Hair follicle dermal papilla cell (primary cell): ENCODE data around the gene IZUMO1. TPM values are rescaled to one million over a fixed set of nuclear protein-coding genes. Genes with fewer than 3 reads are reported as not detected.

Experiments
- small RNA-seq: library from RNA; depleted of rRNA; stranded (forward); fragments of <200 nt; gene quantifications from one replicate; pipeline ENCODE3, GENCODE V24; 2012
- total RNA-seq: library from RNA; depleted of rRNA; stranded (reverse); fragments of >200 nt; gene quantifications from 2 replicates; pipeline ENCODE4 v1.2.3, GENCODE V29; 2012

IZUMO1 gene
- total RNA-seq, result not detected in 2 replicates

GRCh38 chr19:48746738-48747575 is at the start of gene IZUMO1:
IZUMO1 (minus strand) TSS chr19:48746909; CDS start chr19:48745859, 1,050 bp downstream.

GRCh38 chr19:48755084-48755641 is 8.5 kb upstream of the IZUMO1 start, which contains the start of gene FGF21:
FGF21 (plus strand) TSS chr19:48755524; CDS start chr19:48756237, 713 bp downstream.

GRCh38 chr19:48752496-48753365 is 6.0 kb upstream of the IZUMO1 start, which contains the start of gene FUT1:
FUT1 (minus strand) TSS chr19:48752641; CDS start chr19:48751281, 1,360 bp downstream.

GRCh38 chr19:48740164-48740972 is 6.3 kb downstream of the IZUMO1 start, which contains the start of gene RASIP1:
RASIP1 (minus strand) TSS chr19:48740610; CDS start chr19:48740282, 328 bp downstream.

GRCh38 chr19:48719263-48720171 is 27.2 kb downstream of the IZUMO1 start, which contains the start of gene MAMSTR:
MAMSTR (minus strand) TSS chr19:48719725; CDS start chr19:48719031, 694 bp downstream.

GRCh38 chr19:48695743-48696352 is 50.9 kb downstream of the IZUMO1 start, which contains the start of gene FUT2:
FUT2 (plus strand) TSS chr19:48695971; CDS start chr19:48702957, 6,986 bp downstream.

Small RNAs within 50 kb of the gene (small RNA-seq; reads per million reads assigned to genes)
- gene RNU6-317P, result not detected

Other genes with a start within 250 kb of the IZUMO1 start
- gene LMTK3, start 235.1 kb downstream of the IZUMO1 start, total RNA-seq, result under 0.01 and 0.36 TPM in 2 replicates
- gene SULT2B1, start 194.7 kb downstream of the IZUMO1 start, total RNA-seq, result 0.36 TPM in 1 of 2 replicates, not detected in the other
- gene SPACA4, start 140.2 kb downstream of the IZUMO1 start, total RNA-seq, result not detected in 2 replicates
- 0.24 and 1.3 TPM in 2 replicates for gene FAM83E, start 131.8 kb downstream of the IZUMO1 start, total RNA-seq
- 1,307 and 1,432 TPM in 2 replicates for gene RPL18, start 127.7 kb downstream of the IZUMO1 start, total RNA-seq
- 16.5 and 19.1 TPM in 2 replicates for gene SPHK2, start 127.4 kb downstream of the IZUMO1 start, total RNA-seq
- gene DBP, start 109.5 kb downstream of the IZUMO1 start, total RNA-seq, result 7.6 and 12.3 TPM in 2 replicates
- 1.5 and 2.9 TPM in 2 replicates for gene CA11, start 100.7 kb downstream of the IZUMO1 start, total RNA-seq
- gene NTN5, start 73.9 kb downstream of the IZUMO1 start, total RNA-seq, result 0.32 TPM in 1 of 2 replicates, not detected in the other
- under 0.01 TPM in 1 of 2 replicates, not detected in the other for gene FUT2, start 50.9 kb downstream of the IZUMO1 start, total RNA-seq
- gene MAMSTR, start 27.2 kb downstream of the IZUMO1 start, total RNA-seq, result 0.97 and 1.5 TPM in 2 replicates
- gene RASIP1, start 6.3 kb downstream of the IZUMO1 start, total RNA-seq, result 0.32 and 0.36 TPM in 2 replicates
- not detected in 2 replicates for gene FUT1, start 5.7 kb upstream of the IZUMO1 start, total RNA-seq
- gene FGF21, start 8.6 kb upstream of the IZUMO1 start, total RNA-seq, result not detected in 2 replicates
- 33.6 and 34.4 TPM in 2 replicates for gene BCAT2, start 64.1 kb upstream of the IZUMO1 start, total RNA-seq
- gene HSD17B14, start 89.6 kb upstream of the IZUMO1 start, total RNA-seq, result 12.2 and 14.6 TPM in 2 replicates
- gene PLEKHA4, start 121.7 kb upstream of the IZUMO1 start, total RNA-seq, result 15.7 and 20.8 TPM in 2 replicates
- 86.6 and 94.5 TPM in 2 replicates for gene PPP1R15A, start 125.5 kb upstream of the IZUMO1 start, total RNA-seq
- 0.12 and 0.16 TPM in 2 replicates for gene TULP2, start 151.8 kb upstream of the IZUMO1 start, total RNA-seq
- gene NUCB1, start 153.4 kb upstream of the IZUMO1 start, total RNA-seq, result 269 and 313 TPM in 2 replicates
- gene DHDH, start 186.8 kb upstream of the IZUMO1 start, total RNA-seq, result not detected in 2 replicates
- 66.0 and 84.5 TPM in 2 replicates for gene BAX, start 208.0 kb upstream of the IZUMO1 start, total RNA-seq
- gene FTL, start 218.4 kb upstream of the IZUMO1 start, total RNA-seq, result 3,530 and 3,694 TPM in 2 replicates
- 61.7 and 65.2 TPM in 2 replicates for gene GYS1, start 246.4 kb upstream of the IZUMO1 start, total RNA-seq
- 110 and 121 TPM in 2 replicates for gene RUVBL2, start 247.0 kb upstream of the IZUMO1 start, total RNA-seq